AG09309 (cell line): ENCODE data around the gene MAPK8.

Experiments
- DNase-seq: peaks from one replicate; pipeline ENCODE4 v3.0.0-alpha.2; 2010; ENCODE audit warnings: low read depth
- H3K4me3 ChIP-seq: 2 replicates; pipeline ENCODE4 v1.5.1; 2011; ENCODE audit warnings: mild to moderate bottlenecking, low read depth, low read length, moderate library complexity; ENCODE audit not compliant: control insufficient read depth
- TF ChIP-seq, protein P1 (sequence below): IDR thresholded peaks from 2 replicates; pipeline ENCODE4 v1.5.1; 2011; ENCODE audit warnings: mild to moderate bottlenecking, low read depth, low read length, inconsistent platforms; ENCODE audit not compliant: insufficient read depth, control insufficient read depth; ENCODE audit errors: missing control alignments

Gene MAPK8

GRCh38 chr10:48369501-48369900 is 63.0 kb downstream of the MAPK8 start:
- TF ChIP-seq, protein P1, sequence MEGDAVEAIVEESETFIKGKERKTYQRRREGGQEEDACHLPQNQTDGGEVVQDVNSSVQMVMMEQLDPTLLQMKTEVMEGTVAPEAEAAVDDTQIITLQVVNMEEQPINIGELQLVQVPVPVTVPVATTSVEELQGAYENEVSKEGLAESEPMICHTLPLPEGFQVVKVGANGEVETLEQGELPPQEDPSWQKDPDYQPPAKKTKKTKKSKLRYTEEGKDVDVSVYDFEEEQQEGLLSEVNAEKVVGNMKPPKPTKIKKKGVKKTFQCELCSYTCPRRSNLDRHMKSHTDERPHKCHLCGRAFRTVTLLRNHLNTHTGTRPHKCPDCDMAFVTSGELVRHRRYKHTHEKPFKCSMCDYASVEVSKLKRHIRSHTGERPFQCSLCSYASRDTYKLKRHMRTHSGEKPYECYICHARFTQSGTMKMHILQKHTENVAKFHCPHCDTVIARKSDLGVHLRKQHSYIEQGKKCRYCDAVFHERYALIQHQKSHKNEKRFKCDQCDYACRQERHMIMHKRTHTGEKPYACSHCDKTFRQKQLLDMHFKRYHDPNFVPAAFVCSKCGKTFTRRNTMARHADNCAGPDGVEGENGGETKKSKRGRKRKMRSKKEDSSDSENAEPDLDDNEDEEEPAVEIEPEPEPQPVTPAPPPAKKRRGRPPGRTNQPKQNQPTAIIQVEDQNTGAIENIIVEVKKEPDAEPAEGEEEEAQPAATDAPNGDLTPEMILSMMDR: no peak
- no peak overlapping the region for H3K4me3 ChIP-seq
- DNase-seq: no peak

DNA sequence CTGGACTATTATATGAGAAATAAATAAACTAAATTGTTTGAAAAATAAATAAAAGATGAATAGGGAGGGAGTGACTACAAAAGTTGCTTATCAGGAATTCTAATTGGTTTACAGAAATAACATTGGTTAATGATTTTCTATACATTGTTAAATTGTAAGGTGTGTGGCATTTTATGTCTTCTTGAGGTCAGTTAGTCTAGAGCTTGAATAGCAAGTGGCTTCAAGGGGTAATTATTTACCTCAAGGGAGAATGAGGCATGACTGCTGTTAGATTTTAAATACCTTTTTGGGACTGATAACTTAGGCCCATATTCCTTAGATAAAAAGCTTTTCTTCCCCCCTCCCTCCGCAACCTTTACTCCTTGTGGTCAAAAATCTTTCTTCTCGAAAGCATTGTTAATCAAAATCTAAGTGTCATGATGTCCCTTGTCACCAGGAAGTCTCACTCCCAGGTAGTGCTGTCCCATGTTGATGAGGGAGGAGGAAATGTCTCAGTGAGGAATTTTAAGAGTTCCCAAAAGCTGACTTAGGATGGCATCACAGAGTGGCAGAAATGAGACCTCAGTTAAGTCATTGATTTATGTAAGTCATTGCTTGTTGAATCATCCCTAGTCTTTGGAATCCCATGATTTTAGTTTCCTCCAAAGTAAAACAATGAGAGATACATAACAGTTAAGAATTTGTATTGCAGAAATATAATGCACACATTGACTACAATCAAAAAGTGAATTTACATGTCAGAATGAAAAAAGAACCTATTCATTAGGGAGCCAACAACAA is 71.5 kb downstream of the MAPK8 start:
- H3K4me3 ChIP-seq: no peak overlapping the region
- no peak for DNase-seq
- TF ChIP-seq, protein P1: no peak

DNA sequence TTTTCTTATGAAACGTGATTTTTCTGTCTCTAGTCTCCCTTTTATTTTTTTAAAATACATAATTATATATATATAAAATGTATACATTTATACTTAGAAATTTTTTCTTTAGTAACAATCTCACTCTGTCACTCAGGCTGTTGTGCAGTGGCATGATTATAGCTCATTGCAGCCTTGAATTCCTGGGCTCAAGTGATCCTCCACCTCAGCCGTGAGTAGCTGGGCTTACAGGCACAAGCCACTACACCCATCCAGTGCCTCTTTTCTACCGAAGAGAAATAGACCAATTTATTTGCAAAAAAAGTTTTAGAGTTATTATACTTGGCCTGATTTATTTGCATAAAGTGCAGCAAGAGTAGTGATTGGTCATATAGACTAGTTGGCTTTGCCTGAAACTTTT is 72.2 kb downstream of the MAPK8 start:
- no peak for DNase-seq
- TF ChIP-seq, protein P1: no peak
- H3K4me3 ChIP-seq: no peak overlapping the region

DNA sequence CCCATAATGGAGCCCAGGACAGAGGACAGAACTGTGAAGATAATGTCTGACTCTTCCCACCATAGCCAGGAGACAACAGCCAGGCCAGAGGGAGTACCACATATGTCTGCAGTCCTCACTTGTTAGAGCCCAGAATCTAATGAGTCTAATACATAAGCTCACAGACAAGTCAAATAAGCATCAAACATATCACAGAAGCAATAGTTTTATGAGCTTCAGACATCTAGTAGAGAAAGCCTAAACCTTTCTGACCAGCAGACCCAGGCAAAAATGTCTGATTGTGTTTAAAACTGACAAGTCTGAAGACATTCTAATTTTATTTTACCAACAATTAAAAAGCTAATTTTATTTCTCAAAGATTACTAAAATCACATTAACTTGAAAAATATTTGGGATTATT is 75.5 kb downstream of the MAPK8 start:
- no peak overlapping the region for H3K4me3 ChIP-seq
- DNase-seq: no peak
- TF ChIP-seq, protein P1: no peak

DNA sequence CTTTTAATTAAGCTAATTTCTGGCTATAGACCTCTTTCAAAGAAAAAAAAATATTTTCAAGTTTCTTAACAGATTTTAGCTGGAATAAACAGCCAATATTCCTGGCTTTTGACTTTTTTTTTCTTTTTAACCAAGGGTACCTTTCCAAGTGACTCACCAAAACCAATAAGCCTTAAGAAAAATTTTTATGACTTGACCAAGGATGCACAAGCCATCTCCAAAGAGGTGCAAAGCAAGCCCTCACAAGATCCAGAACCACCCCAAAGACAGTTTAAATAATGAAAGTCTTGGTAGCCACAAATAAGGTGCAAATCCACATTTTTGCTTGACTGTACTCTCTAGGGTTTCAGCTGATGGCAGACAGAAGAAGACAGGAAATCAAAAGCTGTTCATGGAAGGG is 76.5 kb downstream of the MAPK8 start:
- no peak overlapping the region for H3K4me3 ChIP-seq
- TF ChIP-seq, protein P1: no peak
- no peak for DNase-seq

GRCh38 chr10:48383393-48383792 is 76.9 kb downstream of the MAPK8 start:
- TF ChIP-seq, protein P1: no peak
- no peak for DNase-seq
- no peak overlapping the region for H3K4me3 ChIP-seq
